Cerebellar nuclear complex (tissue), 1 donor: ENCODE results near the gene OSTM1.

ENCODE experiments used
- DNase-seq, 2 experiments: peaks; one replicate each; lab custom pipeline; 2025; lab: John Stamatoyannopoulos, UW

The OSTM1 gene

GRCh38 chr6:108074359-108075144 is at the start of gene OSTM1:
TSS of gene OSTM1 (minus strand) at chr6:108074741. CDS start at chr6:108074651, 90 bp downstream.
- DNase-seq = peak; percentile 18 to 29

GRCh38 chr6:108123946-108124345 is 49.4 kb upstream of the OSTM1 start:
- no peak for DNase-seq

GRCh38 chr6:108123481-108123929 is 49.0 kb upstream of the OSTM1 start:
- no peak for DNase-seq

- DNase-seq = no peak
These were observed 47.1 kb upstream of the OSTM1 start for GRCh38 chr6:108121612-108122011.

- no peak for DNase-seq
These were observed 45.8 kb upstream of the OSTM1 start for GRCh38 chr6:108120311-108120710.

GRCh38 chr6:108119769-108120141 is 45.2 kb upstream of the OSTM1 start:
- no peak for DNase-seq

GRCh38 chr6:108118810-108119768 is 44.5 kb upstream of the OSTM1 start:
- DNase-seq = no peak

GRCh38 chr6:108118359-108118724 is 43.8 kb upstream of the OSTM1 start:
- DNase-seq = no peak

- no peak for DNase-seq
These were observed 43.2 kb upstream of the OSTM1 start for GRCh38 chr6:108117427-108118358.

GRCh38 chr6:108116546-108117426 is 42.2 kb upstream of the OSTM1 start:
- no peak for DNase-seq

- no peak for DNase-seq
These were observed 41.1 kb upstream of the OSTM1 start for GRCh38 chr6:108115598-108116058.

- DNase-seq = no peak
These were observed 40.5 kb upstream of the OSTM1 start for GRCh38 chr6:108114841-108115597.

- DNase-seq = no peak
These were observed 39.3 kb upstream of the OSTM1 start for GRCh38 chr6:108113557-108114519.

GRCh38 chr6:108108374-108108773 is 33.8 kb upstream of the OSTM1 start:
- DNase-seq = no peak

GRCh38 chr6:108107102-108107501 is 32.6 kb upstream of the OSTM1 start:
- DNase-seq = no peak

- no peak for DNase-seq
These were observed 32.2 kb upstream of the OSTM1 start for GRCh38 chr6:108106694-108107093.

GRCh38 chr6:108106261-108106660 is 31.7 kb upstream of the OSTM1 start:
- no peak for DNase-seq

- no peak for DNase-seq
These were observed 31.0 kb upstream of the OSTM1 start for GRCh38 chr6:108105571-108105970.

GRCh38 chr6:108102965-108103364 is 28.4 kb upstream of the OSTM1 start:
- DNase-seq = no peak
